Measurements from ENCODE around the gene TM9SF3. TPM values are rescaled to one million over a fixed set of nuclear protein-coding genes. Genes with fewer than 3 reads are reported as not detected.

The TM9SF3 gene
- 115 and 125 TPM in 2 replicates for total RNA-seq (2021)
- Bru-seq, nascent RNA, result percentile 95 among the genes with signal in this experiment
- percentile 93 among the genes with signal in this experiment for BruChase-seq, experiment 1, labeled RNA remaining after a 2-hour chase
- BruChase-seq, experiment 2, labeled RNA remaining after a 6-hour chase, result percentile 96 among the genes with signal in this experiment
- long read RNA-seq, full-length matches to known transcripts, result 501 of 584 reads
- long read RNA-seq, partial matches to known transcripts, result 20 of 584 reads
- long read RNA-seq, other reads (novel, unspliced or antisense), result 63 of 584 reads

DNA sequence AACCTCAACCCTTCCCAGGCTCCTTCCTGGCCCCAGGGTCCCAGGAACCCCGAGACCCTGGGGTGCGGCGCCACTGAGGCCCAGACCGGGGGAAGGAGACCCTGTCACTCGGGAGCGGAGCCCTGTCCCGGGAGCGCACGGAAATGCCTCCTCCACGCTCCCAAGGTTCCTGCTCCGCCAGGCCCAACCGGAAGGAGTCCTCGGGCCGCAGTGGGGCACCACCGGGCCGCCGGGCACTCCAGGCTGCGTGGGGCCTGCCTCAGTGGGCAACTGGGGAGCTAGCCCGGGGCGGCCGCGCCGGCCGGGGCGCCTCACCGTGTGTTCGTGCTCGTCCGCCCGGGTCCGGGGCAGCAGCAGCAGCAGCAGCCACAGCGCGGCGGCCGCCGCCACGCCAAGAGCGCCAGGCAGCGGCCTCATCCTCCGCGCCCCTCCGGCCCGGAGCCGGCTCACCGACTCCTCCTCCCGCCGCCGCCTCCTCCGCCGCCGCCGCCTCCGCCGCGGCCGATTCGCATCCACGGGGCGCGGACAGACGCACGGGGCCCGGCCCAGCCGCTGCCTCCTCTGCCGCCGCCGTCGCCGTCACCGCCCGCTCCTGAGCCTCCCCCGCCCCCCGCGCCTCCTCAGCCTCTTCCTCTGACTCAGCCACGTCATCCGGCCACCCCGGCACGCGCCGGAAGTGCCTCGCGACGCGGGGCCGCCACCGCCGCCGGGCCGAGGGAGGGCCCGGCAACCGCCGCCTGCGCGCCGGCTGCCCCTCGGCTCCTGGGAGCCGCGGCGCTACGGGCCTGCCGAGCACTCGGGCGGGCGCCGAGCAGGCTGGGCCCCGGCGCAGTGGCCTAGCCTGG, at the start of gene TM9SF3:
TSS of gene TM9SF3 (minus strand) at position 594 of the 845 bp plus-strand sequence. CDS start at position 417, 177 bp downstream.
- Histone ChIP-seq H3K9me3 (ENCODE audit: low read depth, low read length, poor library complexity, severe bottlenecking) (no peaks in the 10 kb centered on the region), H3K27me3 (replicated peaks; ENCODE audit: insufficient read depth, low read depth, low read length, poor library complexity) (no peaks in the 10 kb centered on the region), H3K4me3 (ENCODE audit: low read depth, low read length, poor library complexity, severe bottlenecking) (peak within 1 kb of the TSS; percentile 79), H3K27ac (ENCODE audit: low read depth, low read length, poor library complexity, severe bottlenecking) (peak within 1 kb of the TSS; percentile 98), H3K4me1 (ENCODE audit: insufficient read depth, low read length, poor library complexity, severe bottlenecking) (peaks cover 12% of the 10 kb centered on the region), H3K36me3 (ENCODE audit: insufficient read depth, low read length, poor library complexity, severe bottlenecking) (no peaks in the 10 kb centered on the region)
- CTCF ChIA-PET, result interaction anchor here (0.7 to 1.0 kb wide), 2 partner anchors 9 to 30 kb away, joined by 3 to 5 read pairs; no protein-coding TSS in a partner anchor
- no TSS peak for BruUV-seq (replicated peaks)
- POLR2A ChIA-PET (ENCODE audit: low non-redundant PET), result no interaction called here
- intact Hi-C loops (cut with micrococcal nuclease; ENCODE audit: unreplicated experiment), result no loop called here
- TF ChIP-seq, protein P1, sequence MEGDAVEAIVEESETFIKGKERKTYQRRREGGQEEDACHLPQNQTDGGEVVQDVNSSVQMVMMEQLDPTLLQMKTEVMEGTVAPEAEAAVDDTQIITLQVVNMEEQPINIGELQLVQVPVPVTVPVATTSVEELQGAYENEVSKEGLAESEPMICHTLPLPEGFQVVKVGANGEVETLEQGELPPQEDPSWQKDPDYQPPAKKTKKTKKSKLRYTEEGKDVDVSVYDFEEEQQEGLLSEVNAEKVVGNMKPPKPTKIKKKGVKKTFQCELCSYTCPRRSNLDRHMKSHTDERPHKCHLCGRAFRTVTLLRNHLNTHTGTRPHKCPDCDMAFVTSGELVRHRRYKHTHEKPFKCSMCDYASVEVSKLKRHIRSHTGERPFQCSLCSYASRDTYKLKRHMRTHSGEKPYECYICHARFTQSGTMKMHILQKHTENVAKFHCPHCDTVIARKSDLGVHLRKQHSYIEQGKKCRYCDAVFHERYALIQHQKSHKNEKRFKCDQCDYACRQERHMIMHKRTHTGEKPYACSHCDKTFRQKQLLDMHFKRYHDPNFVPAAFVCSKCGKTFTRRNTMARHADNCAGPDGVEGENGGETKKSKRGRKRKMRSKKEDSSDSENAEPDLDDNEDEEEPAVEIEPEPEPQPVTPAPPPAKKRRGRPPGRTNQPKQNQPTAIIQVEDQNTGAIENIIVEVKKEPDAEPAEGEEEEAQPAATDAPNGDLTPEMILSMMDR (conservative IDR thresholded peaks at IDR 0.05; ENCODE audit: low read depth, low read length), result no peak
- TF ChIP-seq EZH2 (IDR thresholded peaks at IDR 0.05; ENCODE audit: borderline replicate concordance, low read depth, low read length, poor library complexity, severe bottlenecking), result no peak
- DNase-seq (ENCODE audit: low spot score), result peak; percentile 94

DNA sequence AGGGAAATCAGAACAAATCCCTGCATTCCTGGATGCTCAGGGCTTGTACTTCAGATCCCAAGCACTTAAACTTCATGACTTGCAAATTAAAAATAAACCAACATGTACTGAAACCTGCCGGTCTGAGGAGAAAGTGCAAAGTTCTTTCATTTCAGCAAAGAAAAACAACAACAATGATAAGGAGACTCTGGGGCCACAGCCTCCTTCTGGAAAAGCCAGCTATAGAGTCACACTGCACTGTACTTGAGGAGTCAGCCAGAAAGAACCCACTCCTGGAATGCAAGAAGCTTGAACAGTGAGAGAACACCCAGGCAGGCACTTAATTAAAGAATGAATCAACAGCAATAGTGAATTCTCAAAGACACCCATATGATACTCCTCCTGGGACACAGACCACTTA, 49.7 kb upstream of the TM9SF3 start:
- CTCF ChIA-PET, result no interaction called here
- BruUV-seq (replicated peaks), result no TSS peak

DNA sequence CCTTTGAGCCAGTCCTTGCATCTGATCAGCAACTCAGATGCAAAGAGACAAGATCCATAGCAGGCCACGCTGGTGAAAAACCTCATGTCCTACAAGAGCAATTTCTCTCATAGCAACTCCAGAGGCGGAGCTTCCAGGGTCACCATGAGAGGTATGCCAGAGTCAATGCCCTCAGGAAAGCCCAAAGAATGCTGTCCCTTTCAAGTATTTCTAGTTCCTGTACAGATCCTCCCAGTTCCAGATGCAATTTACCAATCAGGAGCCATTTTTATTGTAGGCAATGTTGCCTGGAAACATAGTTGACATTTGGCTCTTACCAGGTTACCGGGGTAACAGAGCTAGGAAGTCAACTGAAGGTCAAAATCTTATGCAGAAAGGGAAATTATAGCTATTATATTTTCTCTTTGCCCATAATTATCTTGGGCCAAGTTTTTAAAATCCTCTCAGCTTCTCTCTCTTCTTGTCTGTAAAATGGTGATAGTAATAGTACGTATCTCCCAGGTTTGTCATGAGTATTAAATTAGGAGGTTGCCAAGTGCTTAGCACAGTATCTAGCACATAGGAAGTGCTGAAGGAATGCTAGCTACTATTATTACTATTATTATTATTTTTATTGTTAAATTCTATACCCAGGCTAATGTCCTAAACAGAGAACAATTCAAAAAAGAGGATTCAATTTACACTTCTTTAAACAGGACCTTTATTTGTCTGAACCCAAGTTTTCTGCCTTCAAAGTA, 46.3 kb upstream of the TM9SF3 start:
- intact Hi-C loops (cut with micrococcal nuclease; ENCODE audit: unreplicated experiment), result no loop called here

More for the DNA sequence above, 49.7 kb upstream of the TM9SF3 start:
- Histone ChIP-seq H3K4me1 (ENCODE audit: insufficient read depth, low read length, poor library complexity, severe bottlenecking) (no peaks in the 10 kb centered on the region), H3K36me3 (ENCODE audit: insufficient read depth, low read length, poor library complexity, severe bottlenecking) (no peaks in the 10 kb centered on the region), H3K4me3 (ENCODE audit: low read depth, low read length, poor library complexity, severe bottlenecking) (no peak overlapping the region), H3K9me3 (ENCODE audit: low read depth, low read length, poor library complexity, severe bottlenecking) (no peaks in the 10 kb centered on the region), H3K27me3 (replicated peaks; ENCODE audit: insufficient read depth, low read depth, low read length, poor library complexity) (no peaks in the 10 kb centered on the region), H3K27ac (ENCODE audit: low read depth, low read length, poor library complexity, severe bottlenecking) (no peak overlapping the region)
- intact Hi-C loops (cut with micrococcal nuclease; ENCODE audit: unreplicated experiment), result no loop called here
- POLR2A ChIA-PET (ENCODE audit: low non-redundant PET), result no interaction called here
- TF ChIP-seq EZH2 (IDR thresholded peaks at IDR 0.05; ENCODE audit: borderline replicate concordance, low read depth, low read length, poor library complexity, severe bottlenecking), result no peak
- TF ChIP-seq, protein P1 (conservative IDR thresholded peaks at IDR 0.05; ENCODE audit: low read depth, low read length), result no peak
- no peak for DNase-seq (ENCODE audit: low spot score)

More for the DNA sequence above, 46.3 kb upstream of the TM9SF3 start:
- TF ChIP-seq, protein P1 (conservative IDR thresholded peaks at IDR 0.05; ENCODE audit: low read depth, low read length), result no peak
- TF ChIP-seq EZH2 (IDR thresholded peaks at IDR 0.05; ENCODE audit: borderline replicate concordance, low read depth, low read length, poor library complexity, severe bottlenecking), result no peak
- H3K4me3 ChIP-seq (ENCODE audit: low read depth, low read length, poor library complexity, severe bottlenecking), result no peak overlapping the region
- ChIA-PET POLR2A (ENCODE audit: low non-redundant PET) (no interaction called here), CTCF (no interaction called here)
- no TSS peak for BruUV-seq (replicated peaks)
- H3K36me3 ChIP-seq (ENCODE audit: insufficient read depth, low read length, poor library complexity, severe bottlenecking), result no peaks in the 10 kb centered on the region
- no peaks in the 10 kb centered on the region for H3K27me3 ChIP-seq (replicated peaks; ENCODE audit: insufficient read depth, low read depth, low read length, poor library complexity)
- no peak overlapping the region for H3K27ac ChIP-seq (ENCODE audit: low read depth, low read length, poor library complexity, severe bottlenecking)
- DNase-seq (ENCODE audit: low spot score), result no peak
- no peaks in the 10 kb centered on the region for H3K9me3 ChIP-seq (ENCODE audit: low read depth, low read length, poor library complexity, severe bottlenecking)
- no peaks in the 10 kb centered on the region for H3K4me1 ChIP-seq (ENCODE audit: insufficient read depth, low read length, poor library complexity, severe bottlenecking)

Measured in A673 (cell line).